ENCODE data around the gene TMEM170B.

GRCh38 chr6:11609324-11610071, 71.9 kb downstream of the TMEM170B start:
- TF ChIP-seq CTCF (IDR thresholded peaks at IDR 0.05; ENCODE audit: low read length) = no peak
- TF ChIP-seq EZH2 (optimal IDR thresholded peaks at IDR 0.05; ENCODE audit: low read depth, low read length) = no peak
